AML-193 (cell line): ENCODE measurements around the gene GPR12.

Source experiments
- DNase-seq, 2 experiments: peaks; one replicate each; lab custom pipeline; 2025; lab: John Stamatoyannopoulos, UW

Gene GPR12, protein sequence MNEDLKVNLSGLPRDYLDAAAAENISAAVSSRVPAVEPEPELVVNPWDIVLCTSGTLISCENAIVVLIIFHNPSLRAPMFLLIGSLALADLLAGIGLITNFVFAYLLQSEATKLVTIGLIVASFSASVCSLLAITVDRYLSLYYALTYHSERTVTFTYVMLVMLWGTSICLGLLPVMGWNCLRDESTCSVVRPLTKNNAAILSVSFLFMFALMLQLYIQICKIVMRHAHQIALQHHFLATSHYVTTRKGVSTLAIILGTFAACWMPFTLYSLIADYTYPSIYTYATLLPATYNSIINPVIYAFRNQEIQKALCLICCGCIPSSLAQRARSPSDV

DNA sequence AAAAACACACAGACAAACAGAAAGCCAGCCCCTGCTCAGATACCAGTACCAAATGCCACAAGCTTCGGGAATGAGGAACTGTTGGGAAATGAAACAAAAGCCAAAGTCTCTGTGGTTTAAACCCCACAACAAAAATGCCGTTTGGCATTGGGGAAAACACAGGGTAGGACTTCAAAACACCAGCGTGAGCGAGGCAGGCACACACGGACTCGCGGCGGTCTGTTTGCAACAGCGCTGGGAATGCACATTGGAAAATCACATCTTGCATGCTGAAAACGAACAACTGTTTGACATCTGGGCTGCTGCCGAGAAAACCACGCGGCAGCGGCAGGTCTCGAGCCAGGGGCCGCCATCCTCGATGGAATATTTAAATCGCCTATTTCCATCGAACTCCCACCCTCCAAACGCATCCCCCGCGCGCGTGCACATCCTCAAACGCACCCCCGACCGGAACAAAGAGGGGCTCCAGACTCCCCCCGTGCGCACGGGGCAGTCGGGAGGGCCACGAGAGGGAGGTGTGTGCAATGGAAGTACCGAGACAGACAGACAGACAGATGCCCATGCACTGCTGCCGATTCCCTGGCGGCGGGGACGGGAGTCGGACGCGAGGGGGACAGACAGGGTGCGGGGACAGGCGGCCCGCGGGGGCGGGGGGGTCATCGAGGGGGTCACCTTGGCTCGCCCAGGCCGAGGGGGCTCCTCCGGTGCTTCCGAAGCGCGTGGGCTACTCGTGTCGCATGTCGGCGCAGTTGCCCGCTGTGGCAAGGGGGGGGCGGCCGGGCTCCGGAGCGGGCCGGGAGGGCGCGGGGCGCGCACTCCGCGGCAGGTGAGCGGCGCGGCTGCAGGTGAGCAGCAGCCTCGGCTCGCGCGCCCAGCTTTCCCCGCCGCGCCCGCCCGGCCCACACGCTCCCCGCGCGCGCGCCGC is at the start of gene GPR12:
GPR12 (minus strand) TSS at position 880 of the 925 bp plus-strand sequence. CDS start 959 bp downstream, outside the sequence.
- DNase-seq: no peak

DNA sequence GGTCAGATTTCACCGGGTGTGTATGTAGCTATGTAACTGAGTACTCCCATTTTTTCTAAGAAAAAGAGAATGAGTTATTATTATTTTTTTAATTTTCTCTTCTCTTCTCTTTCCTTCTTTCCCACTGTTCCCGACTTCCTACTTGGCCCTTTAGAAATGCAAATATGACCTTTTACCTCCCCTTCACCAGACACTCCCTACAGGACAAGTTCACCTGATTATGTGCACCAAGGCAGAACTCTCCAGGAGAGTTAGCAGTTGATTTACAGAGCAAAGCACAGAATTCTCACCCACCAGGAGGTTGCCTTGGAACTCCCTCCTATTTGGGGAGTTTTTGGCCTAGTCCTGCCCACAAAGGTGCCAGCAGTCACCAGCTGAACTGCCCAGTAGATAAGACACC is 49.5 kb upstream of the GPR12 start:
- DNase-seq: no peak

DNA sequence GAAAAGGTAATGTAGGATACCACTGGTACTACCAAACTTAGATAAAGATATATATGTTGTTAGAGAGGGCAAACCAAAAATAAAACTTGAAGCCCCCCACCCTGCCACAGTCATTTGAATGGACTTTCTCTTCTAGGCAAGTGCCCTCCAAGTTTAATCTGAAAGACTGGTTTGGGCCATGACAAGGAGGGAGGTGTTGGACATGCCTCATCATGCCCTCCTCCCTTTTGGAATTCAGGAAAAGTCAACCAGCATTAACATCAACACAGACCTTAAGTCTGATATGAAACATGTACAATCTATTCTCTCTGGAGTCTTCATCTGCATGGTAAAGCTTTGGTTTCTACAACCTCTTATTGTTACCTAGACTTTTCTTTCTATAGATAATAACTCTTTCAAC is 46.3 kb upstream of the GPR12 start:
- no peak for DNase-seq

DNA sequence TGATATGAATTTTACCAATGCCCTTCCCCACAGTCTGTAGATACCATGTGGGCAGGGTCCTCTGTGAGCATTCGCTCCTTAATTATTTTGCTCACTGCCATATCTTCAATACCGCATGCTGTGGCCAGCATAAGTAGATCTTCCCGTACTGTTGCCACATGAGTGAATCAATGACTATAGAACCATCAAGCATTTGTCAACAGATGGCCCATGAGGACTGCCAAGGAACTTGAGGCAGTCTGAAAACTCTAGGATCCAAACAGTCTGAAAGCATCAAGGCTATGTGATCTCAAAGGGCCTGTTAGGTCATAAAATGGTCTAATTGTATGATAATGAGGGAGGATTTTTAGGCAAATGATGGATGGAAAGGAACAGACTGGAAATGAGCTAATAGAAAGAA is 27.4 kb upstream of the GPR12 start:
- DNase-seq: no peak

DNA sequence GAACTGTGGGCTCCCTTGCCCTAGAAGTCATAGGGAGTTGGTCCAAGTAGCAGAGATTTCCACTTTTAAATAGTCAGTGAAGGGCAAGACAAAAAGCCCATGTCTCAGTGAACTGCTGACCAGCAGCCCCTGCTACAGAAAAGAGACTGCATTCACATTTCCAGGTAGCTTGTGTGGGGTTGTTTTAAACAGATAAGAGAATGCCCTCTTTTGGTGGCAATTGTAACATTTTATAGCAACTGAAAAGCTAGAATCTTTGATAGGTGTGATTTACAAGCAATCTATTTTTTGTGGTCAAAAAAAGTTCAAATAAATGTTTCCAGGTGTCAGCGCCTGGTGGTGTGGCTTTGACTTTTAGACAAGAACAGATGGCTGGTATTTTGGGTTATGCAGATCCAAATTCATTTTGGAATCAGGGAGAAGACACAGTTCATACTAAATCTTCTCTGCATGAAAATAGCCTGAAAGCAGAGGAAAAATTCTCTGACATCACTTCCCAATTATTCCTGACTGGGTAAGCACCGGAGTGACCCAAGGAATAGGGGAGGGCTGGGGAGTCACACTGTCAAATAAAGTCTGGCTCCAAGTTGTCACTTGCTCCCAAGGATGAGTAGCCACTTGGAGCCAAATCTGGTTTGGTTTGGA is 26.2 kb upstream of the GPR12 start:
- DNase-seq: no peak

DNA sequence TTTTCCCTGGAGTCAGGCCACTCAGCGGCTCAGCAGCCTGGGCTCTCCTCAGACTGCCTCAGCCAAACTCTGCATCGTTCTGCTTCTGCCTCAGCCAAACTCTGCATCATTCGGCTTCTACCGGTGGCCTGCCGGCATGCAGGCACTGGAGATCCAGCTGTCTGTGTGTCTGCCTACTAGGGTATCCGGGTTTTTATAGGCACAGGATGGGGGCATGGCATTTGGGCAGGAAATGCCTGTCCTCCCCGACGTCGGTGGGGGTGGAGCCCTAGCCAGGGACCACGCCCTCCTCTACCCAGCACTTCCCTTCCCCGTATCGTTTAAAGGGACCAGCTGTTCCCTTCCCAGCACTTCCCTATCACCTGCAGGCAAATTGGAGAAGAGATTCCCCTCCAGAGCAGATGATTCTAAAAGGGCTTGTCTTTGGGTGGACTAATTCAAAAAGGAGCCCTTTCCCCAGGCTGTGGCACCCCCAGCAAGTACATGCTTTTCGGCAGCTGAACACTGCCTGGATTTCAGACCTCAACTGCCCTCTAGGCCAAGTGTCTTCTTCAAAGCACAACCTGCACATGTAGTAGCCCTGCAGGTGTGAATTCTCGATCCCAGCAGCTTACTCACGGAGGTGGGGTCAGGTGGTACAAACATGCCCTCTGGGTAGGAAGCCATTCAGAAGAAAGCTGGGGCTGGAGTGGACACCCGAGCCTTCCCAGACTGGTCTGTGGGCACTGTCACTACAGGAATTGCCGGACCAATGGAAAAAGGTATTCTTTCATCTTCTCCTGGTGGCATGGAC is 25.4 kb upstream of the GPR12 start:
- peak; percentile 12 to 30 for DNase-seq

DNA sequence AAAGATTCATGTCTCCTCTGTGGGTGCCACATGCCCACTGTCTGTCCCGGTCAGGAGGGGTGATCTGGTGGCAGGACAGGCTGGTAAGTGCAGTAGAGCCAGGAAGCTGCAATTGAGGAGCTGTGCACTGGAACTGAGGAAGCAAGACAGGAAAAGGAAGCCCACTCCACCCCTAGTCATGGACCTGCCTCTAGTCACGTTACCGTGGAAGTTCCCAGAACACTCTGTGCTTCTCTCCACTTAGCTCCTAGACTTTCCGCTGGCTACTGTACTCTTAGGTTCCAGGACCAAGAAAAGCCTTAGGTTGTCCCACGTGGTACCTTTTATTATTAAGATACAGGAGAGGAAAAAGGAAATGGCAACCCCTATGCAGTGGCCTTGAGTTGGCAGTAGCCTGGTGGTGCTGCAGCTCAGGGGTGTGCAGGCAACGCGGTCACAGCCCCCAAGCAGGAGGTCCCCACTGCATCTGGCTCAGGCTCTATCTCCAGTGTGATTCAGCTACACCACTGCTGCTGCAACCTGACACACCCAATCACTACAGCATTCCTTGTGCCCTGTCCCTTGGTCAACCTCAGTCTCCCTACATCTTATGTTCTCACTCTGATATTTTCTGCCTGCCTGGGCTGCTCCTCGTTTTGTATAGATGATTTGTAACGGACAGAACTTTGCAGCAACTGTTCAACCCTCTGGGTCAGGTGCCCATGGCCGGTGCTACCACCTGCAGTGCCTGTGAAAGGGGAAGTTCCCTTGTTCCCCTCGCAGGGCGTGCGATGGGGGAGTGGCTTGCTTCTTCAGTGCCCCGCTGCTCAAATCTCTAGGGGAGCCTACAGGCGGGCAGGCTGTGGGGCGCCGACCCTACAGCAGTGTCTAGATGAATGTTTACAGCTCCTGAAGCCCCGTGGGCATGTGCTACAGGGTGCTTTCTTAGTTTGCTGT is 24.4 kb upstream of the GPR12 start:
- DNase-seq: peak; percentile 6 to 16

DNA sequence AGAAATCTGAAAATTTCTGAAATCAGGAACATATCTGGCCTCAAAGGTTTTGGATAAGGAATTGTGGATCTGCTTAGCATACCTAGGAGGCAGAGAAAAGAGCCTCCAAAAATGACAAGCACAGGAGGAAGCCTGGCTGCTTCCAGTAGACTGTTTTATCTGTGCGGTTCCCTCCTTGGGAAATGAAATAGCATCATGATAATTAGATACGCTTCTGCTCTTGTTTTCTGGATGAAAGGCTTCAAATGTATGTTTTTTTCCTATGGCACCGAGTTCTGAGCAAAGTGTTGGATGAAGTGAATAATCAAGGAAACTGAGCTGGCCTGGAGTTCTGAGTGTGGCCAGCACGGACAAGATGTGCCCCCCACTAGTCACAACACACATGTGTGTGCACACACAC is 19.8 kb upstream of the GPR12 start:
- DNase-seq: no peak

DNA sequence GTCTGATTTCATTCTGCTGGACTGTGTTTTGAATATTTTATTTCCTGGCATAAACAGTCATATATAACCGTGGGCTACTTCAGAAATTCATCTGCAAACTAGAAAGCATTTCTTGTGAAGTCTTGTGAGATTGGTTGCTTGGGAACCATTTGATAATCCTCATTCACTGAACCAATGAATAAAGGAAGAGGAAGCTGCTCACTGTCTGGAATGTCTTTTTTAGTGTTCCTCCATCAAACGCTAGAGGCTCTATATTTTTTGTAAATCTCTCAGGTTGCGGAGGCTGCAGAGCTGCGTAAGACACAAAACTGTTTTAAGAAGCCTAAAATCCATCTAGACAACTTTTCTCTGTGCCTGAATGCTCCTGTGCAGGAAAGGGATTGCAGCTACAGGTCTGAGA is 18.7 kb upstream of the GPR12 start:
- DNase-seq: no peak

DNA sequence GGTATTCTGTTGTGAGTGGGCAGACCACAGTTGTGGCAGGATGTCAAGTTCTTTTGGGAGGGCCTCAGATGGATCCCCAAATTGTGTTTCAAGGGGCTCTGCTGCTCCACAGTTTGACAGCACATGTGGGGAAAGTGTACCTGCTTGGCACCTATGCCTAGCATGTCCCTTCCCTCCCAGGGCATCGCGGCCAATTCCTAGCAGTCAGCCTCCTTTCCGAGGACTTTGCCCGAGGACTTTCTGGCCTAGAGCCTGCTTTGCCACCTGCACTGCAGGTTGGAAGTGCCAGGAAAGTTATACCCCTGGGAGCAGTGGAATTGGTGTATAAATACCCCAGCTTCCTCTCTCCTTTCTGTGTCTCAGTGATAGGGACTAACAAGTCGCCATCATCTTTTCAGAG is 11.9 kb upstream of the GPR12 start:
- no peak for DNase-seq

DNA sequence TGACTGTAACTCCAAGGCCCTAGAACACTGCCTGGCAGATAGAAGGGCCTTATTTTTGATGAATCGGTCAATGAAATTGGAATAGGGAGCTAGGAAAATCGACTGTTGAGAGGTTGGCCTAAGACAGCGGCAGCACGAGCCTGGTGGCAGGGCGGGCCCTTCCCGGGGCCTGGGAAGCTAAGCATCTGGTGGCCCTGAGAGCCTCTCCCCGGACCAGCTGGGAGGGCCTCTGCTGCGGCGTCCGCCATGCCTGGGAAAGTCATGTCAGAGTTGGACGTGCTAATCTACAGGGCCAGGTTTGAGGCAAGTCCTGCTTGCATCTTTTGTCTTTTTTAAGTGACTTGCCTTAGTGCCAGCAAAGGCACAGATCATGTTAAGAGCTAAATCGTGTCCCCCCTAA is 11.2 kb upstream of the GPR12 start:
- no peak for DNase-seq

DNA sequence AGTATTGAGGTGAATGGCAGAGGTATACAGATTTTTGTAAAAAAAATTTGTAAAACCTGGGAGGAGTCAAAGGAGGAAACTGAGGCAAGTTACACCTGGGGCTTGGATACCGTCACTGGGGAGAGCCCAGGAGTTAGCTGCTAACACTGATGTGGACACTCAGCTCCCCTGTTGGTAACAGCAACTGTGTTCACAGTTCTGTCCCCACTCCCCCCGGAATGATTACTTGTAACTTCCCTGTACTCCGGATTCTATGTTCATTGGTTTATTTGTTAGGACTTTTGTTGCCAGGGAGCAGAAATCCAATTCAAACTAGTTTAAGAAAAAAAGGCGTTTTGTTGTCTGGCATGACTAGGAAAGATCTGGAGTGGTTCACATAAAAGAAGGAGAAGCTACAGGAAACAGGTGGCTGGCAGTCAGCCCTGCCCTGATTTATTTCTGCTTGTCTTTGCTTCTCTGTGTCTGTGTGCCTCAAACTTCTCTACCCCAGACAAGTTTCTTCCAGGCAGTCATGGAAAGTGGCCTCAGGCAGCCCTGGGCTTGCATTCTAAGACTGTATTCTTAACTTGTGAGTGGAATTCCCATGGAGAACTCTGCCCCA is 2.3 kb upstream of the GPR12 start:
- DNase-seq: no peak

DNA sequence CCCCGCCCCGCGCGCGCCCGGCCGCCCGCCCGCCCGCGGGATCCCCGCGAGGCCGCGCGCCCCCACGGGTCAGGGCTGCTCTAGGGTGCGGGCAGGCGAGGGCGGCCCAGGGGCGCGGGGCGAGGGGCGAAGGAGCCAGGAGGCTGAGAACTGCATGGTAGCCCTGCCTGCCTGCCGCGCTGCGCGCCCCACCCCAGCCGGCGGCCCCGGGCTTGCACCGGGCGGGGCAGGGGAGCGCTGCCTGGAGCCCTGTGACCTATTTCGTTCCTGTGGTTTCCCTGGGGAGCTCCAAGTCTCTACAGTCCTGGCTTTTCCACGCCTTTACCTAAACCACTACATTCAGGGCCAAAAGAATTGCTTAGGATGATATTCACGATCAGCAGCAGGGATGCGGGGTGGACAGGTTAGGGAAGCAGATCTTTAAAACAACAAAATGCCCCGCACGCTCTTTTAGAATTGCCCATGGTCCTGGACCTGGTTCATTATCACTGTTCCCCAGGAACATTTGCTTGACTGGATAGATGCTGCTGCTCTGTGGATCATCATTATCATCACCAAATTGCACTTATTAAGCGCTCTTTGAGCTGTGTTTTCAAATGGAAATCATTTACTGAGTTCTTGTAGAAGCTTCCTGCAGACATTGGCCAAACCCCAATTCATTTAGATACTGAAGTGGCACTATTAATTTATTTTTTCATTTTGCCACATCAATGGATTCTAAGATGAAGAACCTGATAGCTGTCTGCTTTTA is 421 bp upstream of the GPR12 start:
- DNase-seq: no peak

DNA sequence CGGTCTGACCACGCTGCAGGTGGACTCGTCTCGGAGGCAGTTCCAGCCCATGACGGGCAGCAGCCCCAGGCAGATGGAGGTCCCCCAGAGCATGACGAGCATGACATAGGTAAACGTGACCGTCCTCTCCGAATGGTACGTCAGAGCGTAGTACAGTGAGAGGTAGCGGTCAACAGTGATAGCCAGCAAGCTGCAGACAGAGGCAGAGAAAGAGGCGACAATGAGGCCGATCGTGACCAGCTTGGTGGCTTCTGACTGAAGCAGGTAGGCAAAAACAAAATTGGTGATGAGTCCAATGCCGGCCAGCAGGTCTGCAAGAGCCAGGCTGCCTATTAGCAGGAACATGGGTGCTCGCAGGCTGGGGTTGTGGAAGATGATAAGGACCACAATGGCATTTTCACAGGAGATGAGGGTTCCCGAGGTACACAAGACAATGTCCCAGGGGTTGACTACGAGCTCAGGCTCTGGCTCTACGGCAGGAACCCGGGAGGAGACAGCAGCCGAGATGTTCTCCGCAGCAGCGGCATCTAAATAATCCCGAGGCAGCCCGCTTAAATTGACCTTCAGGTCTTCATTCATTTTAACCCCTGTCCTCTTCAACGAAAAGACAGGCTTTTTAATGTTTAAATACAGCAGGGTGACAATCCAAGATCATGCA is 1.2 kb downstream of the GPR12 start:
- DNase-seq: no peak

DNA sequence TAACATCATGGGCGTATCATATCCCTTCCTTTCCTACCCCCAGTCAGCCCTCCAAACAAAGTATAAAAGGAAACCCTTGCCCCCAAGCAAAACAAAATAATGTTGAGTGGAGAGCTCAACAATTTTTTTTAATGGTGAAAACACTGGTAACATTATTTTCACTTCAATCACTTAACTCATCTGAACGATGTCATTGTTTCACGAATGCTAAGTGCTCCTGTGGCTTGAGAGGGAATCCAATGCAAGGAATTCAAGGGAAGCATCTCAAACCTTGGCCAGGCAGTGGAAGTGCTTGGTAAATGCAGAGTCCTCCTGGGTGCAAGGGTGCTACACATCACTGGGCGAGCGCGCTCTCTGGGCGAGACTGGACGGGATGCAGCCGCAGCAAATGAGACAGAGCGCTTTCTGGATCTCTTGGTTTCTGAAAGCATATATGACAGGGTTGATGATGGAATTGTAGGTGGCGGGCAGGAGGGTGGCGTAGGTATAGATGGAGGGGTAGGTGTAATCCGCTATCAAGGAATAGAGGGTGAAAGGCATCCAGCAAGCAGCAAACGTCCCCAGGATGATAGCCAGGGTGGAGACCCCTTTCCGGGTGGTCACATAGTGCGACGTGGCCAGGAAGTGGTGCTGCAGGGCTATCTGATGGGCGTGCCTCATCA is 2.0 kb downstream of the GPR12 start:
- no peak for DNase-seq

DNA sequence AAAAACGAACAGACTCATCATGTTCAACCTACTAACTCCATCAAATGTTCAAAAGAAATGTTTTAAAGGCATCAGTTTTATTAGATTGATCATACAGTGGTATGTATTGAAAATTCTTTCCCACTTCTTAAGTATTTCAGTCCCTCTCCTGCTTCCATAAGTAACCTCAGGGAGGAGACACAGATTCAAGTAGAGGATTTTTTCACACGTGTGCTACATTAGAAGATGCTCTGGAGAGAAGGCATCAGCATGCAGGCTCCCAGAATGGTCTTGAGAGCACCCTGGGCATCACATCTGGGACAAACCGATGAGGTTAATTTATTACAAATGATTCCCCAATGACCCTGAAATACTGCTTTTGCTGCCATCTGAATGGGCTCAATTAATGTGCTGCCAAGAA is 3.6 kb downstream of the GPR12 start:
- no peak for DNase-seq

DNA sequence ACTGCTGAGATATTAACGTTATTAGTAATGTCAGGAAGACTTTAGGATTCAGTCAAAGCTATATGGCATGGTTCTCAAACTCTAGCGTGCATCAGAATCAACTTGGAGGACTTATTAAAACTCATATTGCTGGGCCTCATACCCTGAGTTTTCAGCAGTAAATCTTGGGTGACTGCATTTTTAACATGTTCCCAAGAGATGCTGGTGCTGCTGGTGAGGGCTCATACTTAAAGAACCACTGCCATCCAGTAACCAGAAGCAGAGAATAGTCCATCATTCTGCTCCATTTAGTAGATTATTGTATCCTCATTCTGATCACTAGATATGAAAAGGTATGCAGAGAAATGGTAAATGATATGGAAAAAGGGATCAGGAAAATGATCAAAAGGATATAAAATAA is 7.9 kb downstream of the GPR12 start:
- DNase-seq: no peak

DNA sequence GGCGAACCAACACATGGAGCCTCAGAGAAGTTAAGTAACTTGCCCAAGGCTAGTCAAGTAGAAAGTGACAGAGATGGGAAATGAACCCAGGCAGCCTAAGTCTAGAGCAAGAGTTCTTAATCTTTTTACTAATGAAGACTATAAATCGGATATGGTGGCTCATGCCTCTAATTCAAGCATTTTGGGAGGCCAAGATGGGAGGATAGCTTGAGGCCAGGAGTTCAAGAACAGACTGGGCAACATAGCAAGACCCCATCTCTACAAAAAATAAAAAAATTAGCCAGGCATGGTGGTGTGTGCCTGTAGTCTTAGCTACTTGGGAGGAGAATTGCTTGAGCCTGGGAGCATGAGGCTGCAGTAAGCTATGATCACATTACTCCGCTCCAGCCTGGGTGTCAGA is 10.7 kb downstream of the GPR12 start:
- no peak for DNase-seq

DNA sequence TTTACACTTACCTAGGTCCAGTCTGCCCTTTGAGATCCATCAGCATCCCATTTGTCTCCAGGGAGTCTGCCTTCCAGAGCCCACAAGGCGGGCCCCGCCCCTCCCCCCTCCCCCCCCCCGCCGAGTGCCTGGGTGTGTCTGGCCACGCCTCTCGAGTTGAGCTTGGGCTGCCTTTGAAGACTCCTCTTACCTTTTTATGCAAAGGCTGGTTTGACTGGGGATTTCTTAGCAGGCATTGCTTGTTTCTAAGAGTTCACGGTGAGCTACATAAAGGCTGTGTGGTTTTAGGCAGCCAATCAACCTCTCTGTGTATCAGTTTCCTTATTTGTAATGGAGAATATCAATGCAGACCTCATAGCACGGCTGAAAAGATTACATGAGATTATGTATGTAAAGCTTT is 11.3 kb downstream of the GPR12 start:
- DNase-seq: no peak
